NT2/D1 (cell line): Measurements from ENCODE around the gene SPINK1.

Experiments used
- SUZ12 ChIP-seq: IDR thresholded peaks from 2 replicates; pipeline ENCODE4 v1.6.1; 2011; ENCODE audit not compliant: insufficient read length, insufficient read depth; ENCODE audit errors: extremely low read depth
- YY1 ChIP-seq: IDR thresholded peaks from 2 replicates; pipeline ENCODE4 v1.6.1; 2011; ENCODE audit not compliant: insufficient read length, insufficient read depth

DNA sequence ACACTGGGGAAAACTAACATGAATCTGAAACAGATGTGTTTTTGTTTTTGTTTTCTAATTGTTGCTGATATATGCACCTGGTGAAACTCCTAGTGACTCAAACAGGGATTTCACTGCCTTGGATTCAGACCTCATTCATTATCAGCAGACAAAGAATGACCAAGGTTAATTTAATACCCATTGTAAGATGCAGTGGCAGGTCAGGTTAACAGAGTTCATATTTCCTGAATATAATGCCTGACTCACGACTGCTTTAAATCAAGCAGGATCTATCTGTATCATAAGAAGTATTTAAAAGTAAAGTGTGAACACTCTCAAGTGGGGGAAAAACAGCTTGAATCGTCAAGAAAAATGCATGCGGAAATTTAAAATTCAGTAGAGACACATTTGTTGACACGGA lies 54.5 kb downstream of the SPINK1 start:
- TF ChIP-seq SUZ12 (no peak), YY1 (no peak)
